ENCODE data around the gene OR4K14. TPM values are rescaled to one million over a fixed set of nuclear protein-coding genes. Genes with fewer than 3 reads are reported as not detected.

The OR4K14 gene
- total RNA-seq, 4 donors from 2014 or later, result not detected

GRCh38 chr14:20002319-20002718 is 16.8 kb downstream of the OR4K14 start:
- TF ChIP-seq EP300 (IDR thresholded peaks at IDR 0.05; ENCODE audit: low read depth) (no peak), CTCF (IDR thresholded peaks at IDR 0.05) (no peak), POLR2AphosphoS5 (IDR thresholded peaks at IDR 0.05) (no peak), POLR2A (IDR thresholded peaks at IDR 0.05) (no peak)

GRCh38 chr14:20001863-20002262 is 17.2 kb downstream of the OR4K14 start, which contains the start of gene OR4Q2:
OR4Q2 (plus strand) TSS chr14:20002163.
- no peaks in the 10 kb centered on the region for H3K4me1 ChIP-seq
- no peaks in the 10 kb centered on the region for H3K36me3 ChIP-seq
- no peaks in the 10 kb centered on the region for H3K9me3 ChIP-seq
- intact Hi-C loops (cut with DNase I; ENCODE audit: low total_unique reads), result no loop called here
- in situ Hi-C loops (cut with MboI; ENCODE audit: low pct_ligation_motif_present in 1 of 4, low pct_unique_long_range_greater_than_20kb in 1 of 4, low sequenced_read_pairs in 3 of 4), result no loop called here
- no peak within 1 kb of the TSS for H3K27ac ChIP-seq
- no peaks in the 10 kb centered on the region for H3K27me3 ChIP-seq
- DNase-seq, result no peak
- H3K4me3 ChIP-seq, result no peak within 1 kb of the TSS
- no peak for TF ChIP-seq CTCF (IDR thresholded peaks at IDR 0.05)
- TF ChIP-seq POLR2AphosphoS5 (IDR thresholded peaks at IDR 0.05), result no peak
- TF ChIP-seq EP300 (IDR thresholded peaks at IDR 0.05; ENCODE audit: low read depth), result no peak
- no peak for TF ChIP-seq POLR2A (IDR thresholded peaks at IDR 0.05)

More at GRCh38 chr14:20002319-20002718, 16.8 kb downstream of the OR4K14 start:
- intact Hi-C loops (cut with DNase I; ENCODE audit: low total_unique reads) (no loop called here), in situ Hi-C loops (cut with MboI; ENCODE audit: low pct_ligation_motif_present in 1 of 4, low pct_unique_long_range_greater_than_20kb in 1 of 4, low sequenced_read_pairs in 3 of 4) (no loop called here)
- WGBS, 2 donors (ENCODE audit: low coverage in 1 of 2), result 76 to 80% methylated on average over 4 to 7 of the region's 7 CpGs
- no peak overlapping the region for H3K4me3 ChIP-seq
- no peaks in the 10 kb centered on the region for H3K4me1 ChIP-seq
- DNase-seq, result no peak
- no peaks in the 10 kb centered on the region for H3K27me3 ChIP-seq
- H3K9me3 ChIP-seq, result no peaks in the 10 kb centered on the region
- no peaks in the 10 kb centered on the region for H3K36me3 ChIP-seq
- no peak overlapping the region for H3K27ac ChIP-seq

- no peak for DNase-seq
- no peaks in the 10 kb centered on the region for H3K27me3 ChIP-seq
- H3K36me3 ChIP-seq, result no peaks in the 10 kb centered on the region
- intact Hi-C loops (cut with DNase I; ENCODE audit: low total_unique reads) (no loop called here), in situ Hi-C loops (cut with MboI; ENCODE audit: low pct_ligation_motif_present in 1 of 4, low pct_unique_long_range_greater_than_20kb in 1 of 4, low sequenced_read_pairs in 3 of 4) (no loop called here)
- no peak overlapping the region for H3K4me3 ChIP-seq
- H3K4me1 ChIP-seq, result no peaks in the 10 kb centered on the region
- TF ChIP-seq POLR2A (IDR thresholded peaks at IDR 0.05) (no peak), POLR2AphosphoS5 (IDR thresholded peaks at IDR 0.05) (no peak), EP300 (IDR thresholded peaks at IDR 0.05; ENCODE audit: low read depth) (no peak), CTCF (IDR thresholded peaks at IDR 0.05) (no peak)
- H3K27ac ChIP-seq, result no peak overlapping the region
- WGBS, 2 donors (ENCODE audit: low coverage in 1 of 2), result 68% methylated on average over 2 of the region's 2 CpGs; no CpG with 5 or more reads in 1 of the 2 donors
- no peaks in the 10 kb centered on the region for H3K9me3 ChIP-seq
These were observed 25.7 kb downstream of the OR4K14 start for GRCh38 chr14:19993438-19993837.

GRCh38 chr14:19975291-19975690 is 43.8 kb downstream of the OR4K14 start, which contains the start of gene OR4K15:
OR4K15 (plus strand) TSS chr14:19975591; CDS start chr14:19975591, 0 bp downstream.
- Histone ChIP-seq H3K4me3 (no peak within 1 kb of the TSS), H3K36me3 (no peaks in the 10 kb centered on the region), H3K27ac (no peak within 1 kb of the TSS), H3K27me3 (no peaks in the 10 kb centered on the region), H3K9me3 (no peaks in the 10 kb centered on the region), H3K4me1 (no peaks in the 10 kb centered on the region)
- 93 to 95% methylated on average over 3 of the region's 3 CpGs for WGBS, 2 donors (ENCODE audit: low coverage in 1 of 2)
- intact Hi-C loops (cut with DNase I; ENCODE audit: low total_unique reads), result no loop called here
- DNase-seq, result no peak
- in situ Hi-C loops (cut with MboI; ENCODE audit: low pct_ligation_motif_present in 1 of 4, low pct_unique_long_range_greater_than_20kb in 1 of 4, low sequenced_read_pairs in 3 of 4), result no loop called here
- TF ChIP-seq POLR2AphosphoS5 (IDR thresholded peaks at IDR 0.05) (no peak), EP300 (IDR thresholded peaks at IDR 0.05; ENCODE audit: low read depth) (no peak), CTCF (IDR thresholded peaks at IDR 0.05) (no peak), POLR2A (IDR thresholded peaks at IDR 0.05) (no peak)
